Suprapubic skin (tissue), 4 donors: Measurements from ENCODE around the gene U2AF1. TPM values are rescaled to one million over a fixed set of nuclear protein-coding genes. Genes with fewer than 3 reads are reported as not detected.
"Not testable (repeated sequence)": the region's sequence is repeated elsewhere in the genome, so short reads cannot be mapped to it uniquely, and the experiment has no call there.

Source experiments
- DNase-seq, 2 donors: peaks; one replicate each; pipeline ENCODE4 v3.0.0-alpha.2; 2019; ENCODE audit warnings: low spot score in 2 of 2
- H3K27ac ChIP-seq: fragments of 200-600 bp; sonication (generic); one replicate; pipeline ENCODE4 v1.5.1; 2019
- H3K27me3 ChIP-seq: fragments of 200-600 bp; sonication (generic); one replicate; pipeline ENCODE4 v1.5.1; 2019
- H3K36me3 ChIP-seq: fragments of 200-600 bp; sonication (generic); one replicate; pipeline ENCODE4 v1.5.1; 2019
- H3K4me1 ChIP-seq: fragments of 200-600 bp; sonication (generic); one replicate; pipeline ENCODE4 v1.5.1; 2019
- H3K4me3 ChIP-seq: fragments of 200-600 bp; sonication (generic); one replicate; pipeline ENCODE4 v1.5.1; 2019; ENCODE audit warnings: mild to moderate bottlenecking
- H3K9me3 ChIP-seq: fragments of 200-600 bp; sonication (generic); one replicate; pipeline ENCODE4 v1.5.1; 2019
- WGBS: methylation state at CpG from one replicate; pipeline ENCODE4 v1.1.5; 2018; 5-methylcytosine and 5-hydroxymethylcytosine counted together
- total RNA-seq, 4 donors: library from RNA; depleted of rRNA; stranded (reverse); fragments of >200 nt; gene quantifications; one replicate each; pipeline ENCODE4 v1.1.0, GENCODE V29; 2016

U2AF1 gene, protein sequence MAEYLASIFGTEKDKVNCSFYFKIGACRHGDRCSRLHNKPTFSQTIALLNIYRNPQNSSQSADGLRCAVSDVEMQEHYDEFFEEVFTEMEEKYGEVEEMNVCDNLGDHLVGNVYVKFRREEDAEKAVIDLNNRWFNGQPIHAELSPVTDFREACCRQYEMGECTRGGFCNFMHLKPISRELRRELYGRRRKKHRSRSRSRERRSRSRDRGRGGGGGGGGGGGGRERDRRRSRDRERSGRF
- 10 to 100 TPM; 38.8 to 77.3 (median 51.7) TPM for total RNA-seq

DNA sequence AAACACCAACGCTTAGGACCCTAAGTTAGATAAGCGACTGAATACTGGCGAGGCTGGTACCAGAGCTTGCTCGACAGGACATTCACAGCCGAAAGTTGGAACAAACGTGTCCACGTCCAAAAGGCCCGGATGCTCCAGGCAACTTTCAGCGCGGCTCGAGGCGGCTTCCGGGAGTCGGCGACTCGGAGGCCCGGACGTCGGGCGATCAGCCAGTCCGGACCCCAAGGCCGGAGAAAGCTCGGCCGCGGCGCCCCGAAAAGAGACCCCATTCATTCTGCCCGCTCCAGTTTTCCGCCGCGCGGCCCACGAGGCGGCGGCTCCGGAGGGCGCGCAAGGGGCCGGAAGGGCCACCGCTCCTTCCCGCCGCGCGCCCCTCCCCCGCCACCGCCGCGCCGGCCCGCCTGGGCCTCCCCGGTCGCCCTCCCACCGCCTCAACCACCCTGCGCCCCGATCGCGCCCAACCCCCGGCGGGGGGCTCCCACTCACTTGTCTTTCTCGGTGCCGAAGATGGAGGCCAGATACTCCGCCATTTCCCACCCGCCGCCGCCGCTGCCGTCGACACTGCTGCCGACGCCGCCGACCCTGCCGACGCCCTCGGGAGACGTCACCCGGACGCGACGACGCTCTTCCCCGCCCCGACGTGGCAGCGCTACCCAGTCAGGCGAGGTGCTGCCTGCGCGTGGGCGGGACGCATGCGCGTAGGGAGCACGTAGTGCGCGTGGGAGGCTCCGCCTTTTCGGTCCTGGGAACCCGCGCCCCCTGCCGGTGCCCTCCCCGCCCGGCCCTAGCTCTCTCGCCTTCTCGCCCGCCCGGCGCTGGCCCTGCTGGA lies at the start of gene U2AF1:
Gene U2AF1 (minus strand): TSS at position 606 of the 829 bp plus-strand sequence. CDS start 76 bp downstream, at position 530.
- H3K27me3 ChIP-seq, H3K4me3 ChIP-seq, H3K9me3 ChIP-seq, H3K4me1 ChIP-seq, H3K27ac ChIP-seq, H3K36me3 ChIP-seq: not testable (repeated sequence)
- DNase-seq, result peak; percentile 65 to 76
- WGBS, result no CpG with 5 or more reads among the region's 107 CpGs

DNA sequence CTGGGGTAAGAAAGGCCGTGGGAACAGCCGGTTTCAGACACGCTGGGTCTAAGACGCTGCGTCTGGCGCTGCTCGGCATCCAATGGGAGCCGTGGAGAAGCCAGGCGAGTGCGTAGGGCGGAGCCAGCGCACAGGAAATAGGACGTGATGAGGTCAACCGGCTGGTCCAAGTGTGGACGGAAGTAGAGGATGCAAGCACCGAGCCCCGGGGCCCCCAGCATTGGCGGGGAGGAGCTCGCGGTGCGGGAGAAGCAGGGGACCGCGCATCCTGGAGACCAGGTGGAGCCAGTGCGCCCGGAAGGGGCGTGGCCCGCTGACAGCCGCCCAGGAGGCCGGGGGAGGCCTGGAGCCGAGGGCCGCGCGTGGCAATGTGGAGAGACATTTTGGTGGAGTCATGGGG lies 46.2 kb upstream of the U2AF1 start:
- DNase-seq, H3K27ac ChIP-seq, H3K27me3 ChIP-seq, H3K4me3 ChIP-seq, H3K4me1 ChIP-seq, H3K9me3 ChIP-seq, H3K36me3 ChIP-seq: not testable (repeated sequence)
- no CpG with 5 or more reads among the region's 33 CpGs for WGBS

DNA sequence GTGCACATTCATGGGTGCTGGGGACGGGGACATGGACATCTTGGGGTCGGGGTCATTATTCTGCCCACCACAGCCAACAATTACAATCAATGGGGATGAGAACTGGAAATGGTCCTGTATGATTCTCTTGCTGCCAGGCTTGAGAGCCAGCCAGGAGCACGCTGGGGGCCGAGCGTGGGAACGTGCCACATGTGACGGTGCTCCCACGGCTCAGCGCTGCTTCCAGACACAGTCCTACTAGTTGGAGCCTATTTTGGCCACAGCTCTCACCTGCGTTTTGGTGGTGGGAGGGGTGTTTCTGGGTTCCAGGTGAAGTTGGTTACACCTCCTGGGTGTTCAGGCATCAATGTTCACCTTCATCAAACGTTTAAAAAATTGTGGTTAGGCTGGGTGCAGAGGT lies 42.0 kb upstream of the U2AF1 start:
- H3K27ac ChIP-seq, DNase-seq, H3K4me3 ChIP-seq, H3K27me3 ChIP-seq, H3K9me3 ChIP-seq, H3K4me1 ChIP-seq, H3K36me3 ChIP-seq: not testable (repeated sequence)
- no CpG with 5 or more reads among the region's 11 CpGs for WGBS

DNA sequence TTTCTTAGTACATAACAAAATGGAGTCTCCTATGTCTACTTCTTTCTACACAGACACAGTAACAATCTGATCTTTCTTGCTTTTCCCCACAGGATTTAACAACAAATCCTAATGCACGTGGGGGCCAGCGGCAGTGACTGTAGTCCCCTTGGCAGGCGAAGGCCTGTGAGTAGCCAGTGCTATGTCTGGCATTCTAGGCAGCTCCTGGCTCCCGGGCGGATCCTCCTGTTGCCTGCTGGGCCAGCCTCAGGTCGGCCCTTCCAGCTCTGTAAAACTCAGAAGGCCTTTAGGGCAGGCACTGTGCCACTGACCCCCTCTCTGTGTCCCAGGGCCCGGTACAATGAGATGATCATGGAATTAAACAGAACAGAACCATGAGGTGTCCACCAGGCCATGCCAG lies 40.6 kb upstream of the U2AF1 start:
- H3K4me1 ChIP-seq, H3K36me3 ChIP-seq, H3K27me3 ChIP-seq, H3K9me3 ChIP-seq, H3K27ac ChIP-seq, H3K4me3 ChIP-seq, DNase-seq: not testable (repeated sequence)
- WGBS, result no CpG with 5 or more reads among the region's 7 CpGs

DNA sequence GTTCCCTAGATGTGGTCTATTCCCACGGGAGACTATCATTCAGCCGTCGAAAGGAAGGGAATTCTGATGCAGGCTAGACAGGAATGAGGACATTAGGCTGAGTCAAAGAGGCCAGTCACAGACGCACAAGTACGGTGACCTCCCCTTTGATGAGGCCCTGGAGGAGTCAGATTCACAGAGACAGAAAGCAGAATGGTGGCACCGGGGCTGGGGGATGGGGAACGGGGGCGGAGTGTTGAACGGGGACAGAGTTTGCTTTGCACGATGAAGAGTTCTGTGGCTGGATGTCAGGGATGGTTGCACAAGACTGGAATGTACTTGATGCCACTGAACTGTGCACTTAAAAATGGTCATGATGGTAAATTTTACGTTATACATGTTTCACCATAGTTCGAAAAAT lies 39.3 kb upstream of the U2AF1 start:
- not testable (repeated sequence) for H3K9me3 ChIP-seq, H3K27me3 ChIP-seq, H3K36me3 ChIP-seq, H3K4me1 ChIP-seq, H3K27ac ChIP-seq, DNase-seq, H3K4me3 ChIP-seq
- no CpG with 5 or more reads among the region's 12 CpGs for WGBS

DNA sequence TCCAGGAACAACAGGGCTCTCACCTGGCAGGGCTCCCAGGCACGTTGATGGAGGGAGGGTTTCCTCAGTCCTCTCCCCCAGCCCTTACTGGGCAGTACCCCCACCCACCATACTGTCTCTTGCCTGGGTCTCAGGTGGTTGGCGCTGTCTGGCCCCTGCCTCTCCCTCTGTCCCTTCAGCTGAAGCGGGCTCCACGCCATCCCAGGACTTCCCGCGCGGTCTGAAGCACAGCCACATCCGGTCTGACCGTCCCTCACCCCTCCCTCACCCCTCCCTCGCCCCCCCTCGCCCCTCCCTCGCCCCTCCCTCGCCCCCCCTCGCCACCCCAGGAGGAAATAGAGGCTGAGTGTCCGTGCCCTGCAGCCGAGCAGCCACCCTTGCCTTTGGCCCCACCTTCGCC lies 34.0 kb upstream of the U2AF1 start:
- WGBS, result no CpG with 5 or more reads among the region's 17 CpGs
- not testable (repeated sequence) for H3K9me3 ChIP-seq, H3K4me3 ChIP-seq, H3K27ac ChIP-seq, H3K36me3 ChIP-seq, H3K27me3 ChIP-seq, H3K4me1 ChIP-seq
- peak in 1 of 2 donors; percentile 21 for DNase-seq

DNA sequence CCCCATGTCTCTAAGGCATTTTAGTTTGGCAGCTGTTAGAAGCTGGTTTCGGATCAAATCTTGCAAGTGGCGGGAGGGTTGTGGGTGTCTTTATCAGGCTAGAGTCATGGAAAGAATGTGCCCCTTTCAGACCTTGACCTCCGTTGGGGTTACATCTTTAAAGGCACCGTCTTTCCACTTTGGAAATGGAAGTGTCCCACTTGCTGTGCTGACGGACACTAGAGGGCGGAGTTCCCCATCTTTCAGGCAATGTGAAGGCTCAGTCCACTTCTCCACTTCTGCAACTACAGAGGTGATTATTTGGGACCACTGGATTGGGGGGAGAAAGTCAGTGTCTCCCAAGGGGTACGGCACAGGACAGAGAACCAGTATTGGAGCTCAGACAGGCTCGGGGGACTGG lies 31.6 kb upstream of the U2AF1 start:
- not testable (repeated sequence) for DNase-seq, H3K9me3 ChIP-seq, H3K27me3 ChIP-seq, H3K27ac ChIP-seq, H3K4me1 ChIP-seq, H3K36me3 ChIP-seq, H3K4me3 ChIP-seq
- WGBS, result no CpG with 5 or more reads among the region's 8 CpGs

DNA sequence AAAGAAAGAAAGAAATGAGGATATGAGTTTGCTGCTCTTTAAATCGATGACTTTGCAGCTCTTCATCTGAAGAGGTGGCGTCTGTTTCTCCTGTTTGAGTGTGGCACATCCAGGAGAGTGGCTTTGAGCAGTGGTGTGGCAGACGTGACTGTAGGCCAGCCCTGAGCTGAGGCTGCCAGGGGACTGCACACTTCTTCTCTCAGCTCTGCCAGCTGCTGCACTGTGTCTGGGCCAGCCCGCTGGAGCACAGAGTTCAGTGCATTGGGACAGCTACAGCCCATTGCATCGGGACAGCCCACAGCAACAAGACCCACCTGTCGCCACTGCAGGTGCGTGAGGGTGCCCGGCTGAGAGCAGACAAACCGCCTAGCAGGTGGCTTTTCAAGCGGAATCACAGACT lies 27.1 kb upstream of the U2AF1 start:
- H3K4me1 ChIP-seq, H3K9me3 ChIP-seq, H3K27me3 ChIP-seq, H3K4me3 ChIP-seq, H3K36me3 ChIP-seq, H3K27ac ChIP-seq, DNase-seq: not testable (repeated sequence)
- WGBS, result no CpG with 5 or more reads among the region's 10 CpGs

DNA sequence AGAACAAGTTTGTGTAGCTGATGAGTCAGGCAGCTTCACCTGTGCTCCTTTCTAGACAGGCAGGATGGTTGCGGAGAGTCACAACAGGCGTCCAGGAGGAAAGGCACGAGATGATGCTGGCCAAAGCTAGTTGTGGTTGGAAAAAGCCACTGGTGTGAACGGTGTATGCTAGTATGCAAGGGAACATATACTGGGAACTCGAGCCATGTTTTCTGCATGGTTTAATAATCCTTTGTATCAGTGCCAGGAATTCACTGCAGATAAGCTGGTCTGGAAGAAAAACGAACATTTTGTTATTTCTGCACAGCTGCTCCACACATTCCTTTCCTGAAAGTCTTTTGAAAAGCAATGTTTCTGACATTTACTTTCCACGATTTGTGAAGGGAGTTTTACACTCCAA lies 22.7 kb upstream of the U2AF1 start:
- WGBS, result no CpG with 5 or more reads among the region's 7 CpGs
- DNase-seq, H3K9me3 ChIP-seq, H3K4me3 ChIP-seq, H3K27me3 ChIP-seq, H3K27ac ChIP-seq, H3K36me3 ChIP-seq, H3K4me1 ChIP-seq: not testable (repeated sequence)

DNA sequence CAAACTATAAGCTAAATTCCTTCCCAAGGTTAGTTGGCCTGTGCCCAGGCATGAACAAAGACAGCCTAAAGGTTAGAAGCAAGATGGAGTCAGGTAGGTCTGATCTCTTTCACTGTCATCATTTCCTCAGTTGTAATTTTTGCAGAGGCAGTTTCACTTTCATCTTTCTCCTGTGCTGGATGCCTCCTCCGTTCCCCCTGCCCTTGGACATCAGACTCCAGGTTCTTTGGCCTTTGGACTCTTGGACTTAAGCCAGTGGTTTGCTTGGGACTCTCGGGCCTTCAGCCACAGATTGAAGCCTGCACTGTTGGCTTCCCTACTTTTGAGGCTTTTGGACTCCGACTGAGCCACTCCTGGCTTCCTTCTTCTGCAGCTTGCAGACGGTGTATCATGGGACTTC lies 8.6 kb upstream of the U2AF1 start:
- WGBS, result no CpG with 5 or more reads among the region's 4 CpGs
- not testable (repeated sequence) for H3K27me3 ChIP-seq, H3K4me1 ChIP-seq, DNase-seq, H3K36me3 ChIP-seq, H3K9me3 ChIP-seq, H3K27ac ChIP-seq, H3K4me3 ChIP-seq

DNA sequence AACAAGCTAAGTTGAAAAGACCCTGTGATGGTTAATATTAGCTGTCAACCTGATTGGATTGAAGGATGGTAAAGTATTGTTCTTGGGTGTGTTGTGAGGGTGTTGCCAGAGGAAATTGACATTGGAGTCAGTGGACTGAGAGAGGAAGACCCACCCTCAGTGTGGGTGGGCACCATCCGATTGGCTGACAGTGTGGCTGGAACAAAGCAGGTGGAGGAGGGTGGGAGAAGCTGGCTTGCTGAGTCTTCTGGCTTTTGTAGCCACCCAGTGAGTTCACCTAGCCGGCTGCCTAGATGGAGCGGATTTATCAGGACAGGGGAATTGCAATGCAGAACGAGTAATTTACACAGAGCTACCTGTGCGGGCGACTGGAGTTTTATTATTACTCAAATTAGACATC lies 7.1 kb upstream of the U2AF1 start:
- not testable (repeated sequence) for H3K27me3 ChIP-seq, H3K9me3 ChIP-seq, H3K36me3 ChIP-seq, H3K4me3 ChIP-seq, H3K27ac ChIP-seq, H3K4me1 ChIP-seq, DNase-seq
- no CpG with 5 or more reads among the region's 6 CpGs for WGBS

DNA sequence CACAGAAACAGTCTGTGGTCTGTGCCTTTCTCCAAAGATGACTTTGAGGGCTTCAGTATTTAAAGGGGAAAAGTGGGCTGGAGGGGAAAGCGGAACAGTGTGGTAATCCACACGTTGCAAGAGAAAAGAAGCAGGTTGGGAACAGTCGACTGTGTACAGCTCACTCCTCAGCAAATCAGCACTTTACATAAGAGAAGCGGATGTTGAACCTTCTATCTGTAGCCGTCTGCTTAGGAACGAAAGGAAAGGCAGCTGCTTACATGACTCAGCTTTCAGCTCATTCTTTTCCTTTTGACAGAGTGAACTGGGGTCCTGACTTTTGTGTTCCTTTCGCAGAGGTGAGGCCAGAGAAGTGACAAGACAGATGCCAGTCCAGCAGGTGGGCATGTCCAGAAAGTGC lies 1.6 kb upstream of the U2AF1 start:
- H3K36me3 ChIP-seq, H3K4me3 ChIP-seq, DNase-seq, H3K4me1 ChIP-seq, H3K27ac ChIP-seq, H3K27me3 ChIP-seq, H3K9me3 ChIP-seq: not testable (repeated sequence)
- WGBS, result no CpG with 5 or more reads among the region's 7 CpGs

DNA sequence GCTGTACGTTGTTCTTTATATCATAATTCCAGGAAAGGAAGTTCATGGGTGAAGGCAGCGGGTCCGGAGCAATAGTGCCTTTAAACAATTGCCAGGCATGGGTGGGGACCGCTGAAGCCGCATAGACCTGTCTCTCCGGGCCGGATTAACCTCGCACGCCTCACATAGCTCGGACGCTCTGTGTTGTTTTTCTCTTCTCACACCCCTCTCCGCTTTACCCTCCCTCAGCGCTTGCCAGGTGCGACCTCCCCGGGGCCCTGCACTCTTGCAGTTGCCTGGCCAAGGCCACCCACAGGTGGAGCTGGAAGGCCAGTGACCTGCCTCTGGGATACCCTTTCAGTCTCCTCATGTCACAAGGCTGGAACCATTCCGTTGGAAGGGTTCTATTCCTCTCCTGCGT lies 807 bp upstream of the U2AF1 start:
- H3K27ac ChIP-seq, H3K4me3 ChIP-seq, H3K4me1 ChIP-seq, H3K36me3 ChIP-seq, DNase-seq, H3K9me3 ChIP-seq, H3K27me3 ChIP-seq: not testable (repeated sequence)
- no CpG with 5 or more reads among the region's 17 CpGs for WGBS

DNA sequence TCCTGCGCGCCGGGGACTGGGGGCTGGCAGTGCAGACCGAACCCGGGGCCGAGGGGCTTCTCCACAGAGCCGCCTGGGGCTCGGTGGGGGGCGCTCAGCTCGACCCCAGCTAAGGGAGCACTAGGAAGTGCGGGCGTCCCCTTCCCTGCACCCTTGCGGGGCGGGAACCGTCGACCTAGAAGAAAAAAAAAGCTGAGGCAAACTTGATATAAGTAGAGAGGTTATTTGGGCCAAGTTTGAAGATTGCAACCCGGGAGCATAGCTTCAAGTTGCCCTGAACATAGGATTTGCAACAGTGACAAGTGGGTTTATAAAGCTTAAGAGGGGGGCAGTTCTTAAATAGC lies 396 bp upstream of the U2AF1 start:
- WGBS, result no CpG with 5 or more reads among the region's 17 CpGs
- not testable (repeated sequence) for H3K4me3 ChIP-seq, H3K27me3 ChIP-seq, H3K27ac ChIP-seq, H3K9me3 ChIP-seq, H3K4me1 ChIP-seq, DNase-seq, H3K36me3 ChIP-seq

DNA sequence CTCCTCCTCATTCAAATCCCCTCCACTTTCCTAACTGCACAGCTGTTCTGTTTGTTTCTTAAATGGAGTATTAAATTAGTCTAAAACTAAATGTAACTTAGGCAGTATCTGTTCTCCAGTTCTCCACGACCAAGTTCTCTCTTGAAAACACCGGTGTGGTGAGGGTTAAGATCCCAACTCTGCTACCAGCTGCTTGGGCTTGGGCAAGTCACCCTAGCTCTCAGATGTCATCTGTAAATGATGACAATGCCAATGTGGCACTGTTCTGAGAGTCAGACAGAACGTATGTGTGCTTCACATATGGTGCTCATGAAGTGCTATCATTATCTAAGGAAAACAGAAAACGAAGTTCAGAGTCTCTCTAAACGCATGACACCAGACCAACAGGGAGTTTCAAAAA lies 2.7 kb downstream of the U2AF1 start:
- WGBS, result 60% methylated on average over 2 of the region's 5 CpGs

More for the DNA sequence above, 2.7 kb downstream of the U2AF1 start:
- not testable (repeated sequence) for DNase-seq, H3K9me3 ChIP-seq, H3K27me3 ChIP-seq, H3K4me3 ChIP-seq, H3K36me3 ChIP-seq, H3K27ac ChIP-seq, H3K4me1 ChIP-seq
